Activated gamma-delta T cell treated with anti-CD3 and anti-CD28 coated beads, Interleukin-2, amount 50 U/mL, for 16 hours (primary cell): ENCODE results near the gene HSP90AB1.
A peak's percentile ranks its signal among the peaks of the same experiment; 100 is the strongest.

ENCODE experiments used
- DNase-seq: peaks from one replicate; pipeline ENCODE4 v3.0.0-alpha.2; 2020; ENCODE audit warnings: low read depth

The HSP90AB1 gene

GRCh38 chr6:44235891-44236516, 10.9 kb upstream of the HSP90AB1 start:
- no peak for DNase-seq

- peak; percentile 39 for DNase-seq
Observed at GRCh38 chr6:44237021-44237812, 9.7 kb upstream of the HSP90AB1 start.

DNA sequence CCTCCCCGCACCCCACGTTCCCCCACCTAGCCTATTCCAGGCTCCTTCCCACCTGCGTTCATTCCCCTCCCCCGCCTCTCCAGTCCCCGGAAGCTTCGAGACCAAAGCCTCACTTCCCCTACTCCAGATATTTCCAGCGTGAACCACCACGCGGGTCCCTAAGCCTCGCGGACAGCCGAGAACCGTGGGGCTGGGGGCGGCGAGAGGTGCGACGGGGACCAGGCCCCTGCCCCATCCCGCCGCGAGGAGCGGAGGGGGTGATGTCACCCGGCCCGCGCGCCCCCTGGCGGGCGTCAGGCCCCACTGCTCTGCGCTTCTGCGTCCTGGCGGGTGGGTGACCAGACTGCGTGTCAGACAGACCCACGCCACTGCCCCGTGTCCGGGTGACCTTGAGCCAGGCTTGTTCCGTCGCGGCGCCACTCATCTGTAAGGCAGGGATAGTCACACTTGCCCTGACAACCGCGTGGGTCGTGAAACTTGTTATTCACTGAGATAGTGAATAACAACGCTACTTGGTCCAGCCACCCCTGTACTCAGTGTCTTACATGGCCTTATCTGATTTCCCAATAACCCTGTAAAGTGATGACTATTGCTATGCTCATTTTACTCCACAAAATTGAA, 9.0 kb upstream of the HSP90AB1 start:
- peak; percentile 66 for DNase-seq

GRCh38 chr6:44238687-44239350, 8.1 kb upstream of the HSP90AB1 start:
- DNase-seq, result no peak

GRCh38 chr6:44243345-44243744, 3.6 kb upstream of the HSP90AB1 start:
- no peak for DNase-seq

GRCh38 chr6:44245391-44245911, 1.4 kb upstream of the HSP90AB1 start:
- no peak for DNase-seq

- DNase-seq, result peak; percentile 70
Observed at GRCh38 chr6:44245912-44246662, 814 bp upstream of the HSP90AB1 start.

- peak; percentile 91 for DNase-seq
Observed at GRCh38 chr6:44247338-44248302, 719 bp downstream of the HSP90AB1 start.

GRCh38 chr6:44248579-44248978, 1.7 kb downstream of the HSP90AB1 start:
- no peak for DNase-seq

DNA sequence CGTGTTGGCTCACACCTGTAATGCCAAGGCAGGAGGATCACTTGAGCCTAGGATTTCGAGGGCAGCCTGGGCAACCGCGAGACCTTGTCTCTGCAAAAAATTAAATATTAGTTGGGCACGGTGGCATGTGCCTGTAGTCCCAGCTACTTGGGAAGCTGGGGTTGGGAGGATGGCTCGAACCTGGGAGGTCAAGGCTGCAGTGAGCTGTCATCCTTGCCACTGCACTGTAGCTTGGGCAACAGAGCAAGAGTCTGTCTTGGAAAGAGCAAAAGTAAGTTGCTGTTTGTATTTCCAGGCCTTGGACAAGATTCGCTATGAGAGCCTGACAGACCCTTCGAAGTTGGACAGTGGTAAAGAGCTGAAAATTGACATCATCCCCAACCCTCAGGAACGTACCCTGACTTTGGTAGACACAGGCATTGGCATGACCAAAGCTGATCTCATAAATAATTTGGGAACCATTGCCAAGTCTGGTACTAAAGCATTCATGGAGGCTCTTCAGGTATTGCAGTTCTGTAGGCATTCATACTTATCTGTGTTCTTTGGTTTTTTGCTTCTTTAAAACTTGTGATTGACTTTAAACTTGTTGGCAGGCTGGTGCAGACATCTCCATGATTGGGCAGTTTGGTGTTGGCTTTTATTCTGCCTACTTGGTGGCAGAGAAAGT, 2.3 kb downstream of the HSP90AB1 start:
- no peak for DNase-seq

- no peak for DNase-seq
Observed at GRCh38 chr6:44250067-44250717, 3.3 kb downstream of the HSP90AB1 start.

DNA sequence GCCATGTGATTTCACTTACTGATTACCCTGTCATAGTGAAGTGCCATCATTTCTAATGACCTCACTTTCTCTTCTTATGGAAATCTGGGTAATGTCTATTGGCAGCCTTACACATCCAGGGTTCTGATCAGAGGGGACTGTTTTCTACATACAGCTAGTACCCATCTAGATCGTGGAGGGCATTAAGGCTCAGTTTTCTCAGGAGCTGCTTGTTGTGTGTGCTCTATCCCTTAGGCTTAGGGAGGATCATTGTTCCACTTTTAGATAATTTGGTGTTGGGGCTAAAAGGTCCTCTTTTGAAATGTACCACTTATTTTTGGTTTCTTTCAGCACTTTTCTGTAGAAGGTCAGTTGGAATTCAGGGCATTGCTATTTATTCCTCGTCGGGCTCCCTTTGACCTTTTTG, 3.8 kb downstream of the HSP90AB1 start:
- no peak for DNase-seq

GRCh38 chr6:44251576-44252524, 4.9 kb downstream of the HSP90AB1 start:
- DNase-seq, result no peak

DNA sequence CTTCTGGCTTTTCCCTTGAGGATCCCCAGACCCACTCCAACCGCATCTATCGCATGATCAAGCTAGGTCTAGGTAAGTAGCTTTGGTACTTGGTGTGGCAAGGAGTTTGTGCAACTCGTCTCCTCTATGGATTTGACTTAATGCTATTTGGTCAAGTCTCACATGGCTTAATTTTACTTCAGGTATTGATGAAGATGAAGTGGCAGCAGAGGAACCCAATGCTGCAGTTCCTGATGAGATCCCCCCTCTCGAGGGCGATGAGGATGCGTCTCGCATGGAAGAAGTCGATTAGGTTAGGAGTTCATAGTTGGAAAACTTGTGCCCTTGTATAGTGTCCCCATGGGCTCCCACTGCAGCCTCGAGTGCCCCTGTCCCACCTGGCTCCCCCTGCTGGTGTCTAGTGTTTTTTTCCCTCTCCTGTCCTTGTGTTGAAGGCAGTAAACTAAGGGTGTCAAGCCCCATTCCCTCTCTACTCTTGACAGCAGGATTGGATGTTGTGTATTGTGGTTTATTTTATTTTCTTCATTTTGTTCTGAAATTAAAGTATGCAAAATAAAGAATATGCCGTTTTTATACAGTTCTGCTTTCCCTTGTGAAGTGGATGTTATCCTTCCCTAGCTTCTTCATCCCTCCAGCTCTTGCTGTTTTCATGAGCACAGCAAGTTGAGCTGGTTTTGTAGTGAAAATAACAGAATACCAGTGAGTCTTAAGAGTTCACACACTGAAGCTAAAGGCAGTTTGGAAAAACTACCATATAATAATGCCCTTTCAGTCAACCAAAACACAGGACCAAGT, 6.6 kb downstream of the HSP90AB1 start:
- DNase-seq, result no peak

DNA sequence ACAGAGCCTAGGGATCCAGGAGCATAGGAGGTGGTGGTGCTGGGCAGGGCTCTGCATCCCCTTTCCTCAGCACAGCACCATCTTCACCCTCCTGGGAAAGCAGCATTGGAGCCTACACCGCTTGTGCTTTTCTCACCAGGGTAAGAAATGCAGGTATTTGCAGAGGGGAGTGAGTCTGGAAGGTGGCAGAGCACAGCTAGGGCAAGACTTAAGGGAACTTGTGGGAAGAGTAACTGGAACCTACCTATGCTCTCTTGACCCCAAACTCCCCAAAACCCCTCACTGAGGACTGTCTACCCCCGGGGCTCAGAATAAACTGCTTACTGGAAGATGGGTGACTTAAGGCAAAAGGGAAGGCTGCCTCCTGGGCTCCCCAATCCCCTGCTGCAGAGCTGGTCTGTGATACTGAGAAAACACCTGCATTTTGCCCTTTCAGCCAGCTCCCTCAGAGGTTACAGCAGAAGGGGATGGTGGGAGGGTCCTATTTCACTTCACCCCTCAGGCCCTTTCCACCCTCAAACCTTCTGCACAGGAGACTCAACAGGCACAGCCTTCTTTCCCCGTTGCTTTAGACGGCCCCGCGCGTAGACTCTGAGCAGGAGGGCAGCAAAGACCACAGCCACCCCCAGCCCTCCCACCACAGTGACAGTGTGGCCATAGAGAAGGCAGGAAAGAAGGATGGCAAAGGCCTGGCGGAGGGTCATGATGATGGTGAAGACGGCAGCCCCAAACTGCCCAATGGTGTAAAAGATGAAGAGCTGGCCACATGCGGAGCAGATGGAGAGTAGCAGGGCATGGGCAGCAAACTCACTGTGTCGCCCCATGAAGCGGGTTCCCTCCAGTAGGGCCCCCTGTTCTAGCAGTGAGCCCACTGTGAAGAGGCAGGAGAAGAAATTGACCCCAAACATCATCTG, 7.5 kb downstream of the HSP90AB1 start:
- no peak for DNase-seq

DNA sequence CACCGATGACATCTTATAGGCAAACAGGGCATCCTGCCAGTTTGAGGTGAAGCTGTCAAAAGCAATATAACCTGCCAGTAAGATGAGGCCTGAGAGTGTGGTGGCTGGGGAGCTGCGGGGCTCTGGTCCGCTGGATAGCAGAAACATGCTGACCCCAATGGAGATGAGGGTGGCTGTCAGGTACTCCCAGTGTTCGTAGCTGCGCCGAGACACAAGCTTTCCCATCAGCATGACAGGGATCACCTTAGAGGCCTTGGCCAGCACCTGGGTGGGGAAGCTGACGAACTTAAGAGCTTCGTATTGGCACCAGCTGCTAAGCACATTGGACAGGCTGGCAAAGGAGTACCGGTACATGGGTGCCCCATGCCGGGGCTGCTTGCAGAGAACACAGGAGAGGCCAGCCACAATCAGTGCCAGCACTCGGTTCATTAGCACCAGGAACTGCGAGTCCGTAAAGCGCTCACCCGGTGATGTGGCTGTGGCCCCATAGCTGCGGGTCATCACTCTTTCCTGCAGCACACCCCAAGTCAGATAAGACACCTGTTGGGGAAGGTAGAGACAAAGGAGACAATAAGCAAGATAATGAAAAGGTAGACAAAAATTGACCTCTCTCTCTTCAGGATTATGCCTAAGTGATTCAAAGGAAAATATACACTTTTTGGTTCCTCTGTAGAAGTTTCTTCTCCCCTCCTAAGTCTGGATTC, 8.4 kb downstream of the HSP90AB1 start:
- no peak for DNase-seq
